A549 (cell line): ENCODE measurements around the gene LCE3E. TPM values are rescaled to one million over a fixed set of nuclear protein-coding genes. Genes with fewer than 3 reads are reported as not detected.

Experiments
- ATAC-seq, 2 experiments: fragments of 200-7000 bp in 1 of 2; fragments of >200 bp in 1 of 2; cut with Nextera tagmentation in 1 of 2; cut with Tn5 transposase in 1 of 2; 3 replicates each; pipeline versions ENCODE4 v1.8.0 to v1.9.1; 2018 to 2020; ENCODE audit warnings: mild to moderate bottlenecking in 1 of 2, moderate library complexity in 1 of 2
- CTCF ChIA-PET: fragments of 300-600 bp; sonication (Branson Sonifier 250); formaldehyde crosslinking; extraction: SDS; loops from one replicate; lab custom pipeline; 2021; ENCODE audit warnings: antibody characterized with exemption, inconsistent platforms; lab: Yijun Ruan, JAX
- POLR2A ChIA-PET: fragments of 350-600 bp; formaldehyde crosslinking; extraction: SDS; loops from one replicate; lab custom pipeline; 2021; ENCODE audit warnings: antibody characterized with exemption, inconsistent platforms; lab: Yijun Ruan, JAX
- DNase-seq, 2 experiments: peaks; one replicate each; pipeline versions ENCODE4 v3.0.0 to v3.0.0-alpha.2; 2011 to 2016; ENCODE audit warnings: low read depth in 1 of 2, low spot score in 1 of 2
- FAIRE-seq: peaks from 2 replicates; lab custom pipeline; 2011; peaks lifted over from hg19 to GRCh38; lab: Jason Lieb, UNC
- H3K27ac ChIP-seq, 2 experiments: fragments of >200 bp; sonication (Bioruptor Twin); formaldehyde crosslinking; 3 replicates each; pipeline ENCODE4 v1.5.1; 2016 to 2017
- H3K4me1 ChIP-seq: fragments of >200 bp; sonication (Bioruptor Twin); formaldehyde crosslinking; 3 replicates; pipeline ENCODE4 v1.6.1; 2016
- H3K4me2 ChIP-seq: fragments of >200 bp; sonication (Bioruptor Twin); formaldehyde crosslinking; 3 replicates; pipeline ENCODE4 v1.6.1; 2016
- H3K4me3 ChIP-seq: fragments of >200 bp; sonication (Bioruptor Twin); formaldehyde crosslinking; 3 replicates; pipeline ENCODE4 v1.5.1; 2016
- H3K9me3 ChIP-seq: fragments of >200 bp; sonication (Bioruptor Twin); formaldehyde crosslinking; 3 replicates; pipeline ENCODE4 v1.6.1; 2016
- EHMT2 ChIP-seq: fragments of 200-600 bp; sonication (generic); IDR thresholded peaks from 2 replicates; pipeline ENCODE4 v1.6.1; 2016; ENCODE audit warnings: antibody characterized with exemption, low read depth, mild to moderate bottlenecking, moderate library complexity
- EP300 ChIP-seq, 2 experiments: fragments of >200 bp; sonication (Bioruptor Twin); formaldehyde crosslinking; IDR thresholded peaks; 2 replicates in 1 of 2; 3 replicates in 1 of 2; pipeline ENCODE4 v1.6.1; 2016 to 2017
- ESRRA ChIP-seq: fragments of 150-350 bp; IDR thresholded peaks from 2 replicates; pipeline ENCODE4 v1.6.1; 2014; ENCODE audit warnings: mild to moderate bottlenecking, low read length, borderline replicate concordance
- FOSB ChIP-seq: fragments of 250-450 bp; sonication (Bioruptor Pico); IDR thresholded peaks from 2 replicates; pipeline ENCODE4 v1.5.0; 2020; ENCODE audit warnings: mild to moderate bottlenecking, moderate library complexity
- FOSL2 ChIP-seq, 2 experiments: fragments of 450-650 bp in 1 of 2; fragments of >200 bp in 1 of 2; sonication (Bioruptor Twin) in 1 of 2; formaldehyde crosslinking; IDR thresholded peaks; 2 replicates each; pipeline versions ENCODE4 v1.5.0 to v1.6.1; 2016 to 2020; ENCODE audit warnings: mild to moderate bottlenecking in 1 of 2, moderate library complexity in 1 of 2
- GATA3 ChIP-seq: IDR thresholded peaks from 2 replicates; pipeline ENCODE4 v1.6.1; 2012; ENCODE audit warnings: borderline replicate concordance
- HEYL ChIP-seq: fragments of 250-450 bp; sonication (Bioruptor Pico); IDR thresholded peaks from 2 replicates; pipeline ENCODE4 v1.8.0; 2021; ENCODE audit warnings: mild to moderate bottlenecking, moderate library complexity
- HOXA7 ChIP-seq: fragments of 250-450 bp; sonication (Bioruptor Pico); IDR thresholded peaks from 2 replicates; pipeline ENCODE4 v1.5.0; 2020; ENCODE audit warnings: mild to moderate bottlenecking, moderate library complexity
- JUN ChIP-seq, 2 experiments: fragments of >200 bp; sonication (Bioruptor Twin); formaldehyde crosslinking; IDR thresholded peaks; 2 replicates in 1 of 2; 3 replicates in 1 of 2; pipeline ENCODE4 v1.6.1; 2016 to 2017
- JUNB ChIP-seq: fragments of >200 bp; sonication (Bioruptor Twin); formaldehyde crosslinking; IDR thresholded peaks from 2 replicates; pipeline ENCODE4 v1.6.1; 2016
- MAFK ChIP-seq: fragments of 450-650 bp; IDR thresholded peaks from 2 replicates; pipeline ENCODE4 v1.6.1; 2014; ENCODE audit not compliant: partially characterized antibody
- MAX ChIP-seq: IDR thresholded peaks from 2 replicates; pipeline ENCODE4 v1.6.1; 2012
- MYC ChIP-seq: IDR thresholded peaks from 2 replicates; pipeline ENCODE4 v1.6.1; 2012; ENCODE audit warnings: mild to moderate bottlenecking, inconsistent platforms, low read length, improper control_type of control experiment, borderline replicate concordance
- NPAS2 ChIP-seq: fragments of 250-450 bp; sonication (Bioruptor Pico); IDR thresholded peaks from 2 replicates; pipeline ENCODE4 v1.8.0; 2022; ENCODE audit warnings: mild to moderate bottlenecking, moderate library complexity, borderline replicate concordance
- POLR2A ChIP-seq: IDR thresholded peaks from 2 replicates; pipeline ENCODE4 v1.6.1; 2012; ENCODE audit warnings: mild to moderate bottlenecking, low read length
- POLR2AphosphoS2 ChIP-seq: conservative IDR thresholded peaks from 2 replicates; pipeline ENCODE4 v1.6.1; 2012; ENCODE audit warnings: low read length, improper control_type of control experiment, inconsistent platforms
- RAD21 ChIP-seq, 2 experiments: fragments of >200 bp in 1 of 2; sonication (Bioruptor Twin) in 1 of 2; formaldehyde crosslinking in 1 of 2; IDR thresholded peaks in 1 of 2; conservative IDR thresholded peaks in 1 of 2; 2 replicates in 1 of 2; 3 replicates in 1 of 2; pipeline ENCODE4 v1.6.1; 2012 to 2018; ENCODE audit warnings: inconsistent platforms in 1 of 2
- RARB ChIP-seq: fragments of 250-450 bp; sonication (Bioruptor Pico); IDR thresholded peaks from 2 replicates; pipeline ENCODE4 v1.8.0; 2021; ENCODE audit warnings: mild to moderate bottlenecking, moderate library complexity
- RCOR1 ChIP-seq: fragments of 150-350 bp; IDR thresholded peaks from 2 replicates; pipeline ENCODE4 v1.6.1; 2014; ENCODE audit warnings: antibody characterized with exemption, low read length, low read depth
- REST ChIP-seq: fragments of 200-600 bp; sonication (generic); IDR thresholded peaks from 2 replicates; pipeline ENCODE4 v1.6.1; 2016; ENCODE audit warnings: antibody characterized with exemption, mild to moderate bottlenecking, moderate library complexity
- RFX5 ChIP-seq: fragments of 450-650 bp; IDR thresholded peaks from 2 replicates; pipeline ENCODE4 v1.7.1; 2014; ENCODE audit warnings: antibody characterized with exemption, mild to moderate bottlenecking, moderate library complexity
- RNF2 ChIP-seq: fragments of 200-600 bp; sonication (generic); IDR thresholded peaks from 2 replicates; pipeline ENCODE4 v1.6.1; 2016; ENCODE audit warnings: low read depth, mild to moderate bottlenecking, antibody characterized with exemption, moderate library complexity, borderline replicate concordance
- SMC3 ChIP-seq: fragments of >200 bp; sonication (Bioruptor Twin); formaldehyde crosslinking; IDR thresholded peaks from 3 replicates; pipeline ENCODE4 v1.6.1; 2018; ENCODE audit warnings: inconsistent platforms
- ZC3H11A ChIP-seq: fragments of 450-650 bp; IDR thresholded peaks from 2 replicates; pipeline ENCODE4 v1.6.1; 2014; ENCODE audit warnings: antibody characterized with exemption, mild to moderate bottlenecking
- ZNF302 ChIP-seq: fragments of 250-450 bp; sonication (Bioruptor Pico); IDR thresholded peaks from 2 replicates; pipeline ENCODE4 v1.9.0; 2021; ENCODE audit warnings: inconsistent platforms, mild to moderate bottlenecking, moderate library complexity
- ZSCAN20 ChIP-seq: fragments of 250-450 bp; sonication (Bioruptor Pico); IDR thresholded peaks from 2 replicates; pipeline ENCODE4 v1.8.0; 2022; ENCODE audit warnings: mild to moderate bottlenecking, moderate library complexity
- WGBS: methylation state at CpG from one replicate; pipeline ENCODE4 v1.1.6; 2017; ENCODE audit errors: missing lambda C conversion rate; 5-methylcytosine and 5-hydroxymethylcytosine counted together
- polyA plus RNA-seq, 4 experiments: library from polyadenylated mRNA; depleted of rRNA in 3 of 4; stranded (reverse); fragments of >200 nt; fragmentation: RNase III in 1 of 4; extraction: RNeasy Plus Mini Kit Qiagen cat#74134 plus additional on column Dnase treatment in 1 of 4; gene quantifications; 2 replicates in 3 of 4; 3 replicates in 1 of 4; pipeline ENCODE4 v1.2.3, GENCODE V29; 2011 to 2017
- TF ChIP-seq, protein P1 (sequence below): fragments of >200 bp; sonication (Bioruptor Twin); formaldehyde crosslinking; IDR thresholded peaks from 3 replicates; pipeline ENCODE4 v1.5.1; 2016

LCE3E gene
- polyA plus RNA-seq, 2 of the 4 experiments (the other 2 are of a cell fraction) = not detected

DNA sequence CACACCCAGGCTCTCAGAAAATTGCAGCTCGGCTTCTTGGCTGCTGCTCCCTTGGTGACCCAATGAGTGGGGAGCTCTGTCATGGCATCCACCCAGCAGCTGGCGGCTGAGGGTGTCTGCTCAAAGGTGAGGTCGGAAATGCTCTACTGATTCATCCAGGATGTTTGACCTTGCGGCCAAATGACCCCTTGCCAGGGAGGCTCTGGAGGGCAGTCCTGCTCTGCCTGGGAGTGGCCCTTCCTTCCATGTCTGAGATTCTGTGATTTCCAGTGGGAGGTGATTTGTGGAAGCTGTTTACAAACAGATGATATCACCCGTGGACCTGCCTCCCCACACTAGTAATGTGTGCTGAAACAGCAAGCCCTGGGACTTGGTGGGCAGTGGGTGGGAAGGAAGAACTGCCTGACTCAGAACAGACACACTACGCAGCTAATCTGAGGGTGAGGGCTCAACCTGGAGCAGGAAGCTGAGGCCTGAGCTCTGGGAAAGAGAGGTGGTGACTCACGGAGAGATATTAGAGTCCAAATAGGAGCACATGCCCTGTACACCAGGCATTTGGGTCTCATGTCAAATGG, 49.3 kb downstream of the LCE3E start:
- Histone ChIP-seq H3K27ac (peak overlapping the region; percentile 75 to 88), H3K4me1 (peaks cover 35% of the 10 kb centered on the region), H3K4me3 (no peak overlapping the region), H3K4me2 (peak overlapping the region; percentile 53), H3K9me3 (peaks cover 4% of the 10 kb centered on the region; the same call in 1 of the 3 replicates)
- DNase-seq = peak; percentile 64 to 91
- ATAC-seq = peak; percentile 90 to 92
- POLR2A ChIA-PET = interaction anchor here (1.0 to 1.2 kb wide), 2 partner anchors 10 to 17 kb away, joined by 4 read pairs; no protein-coding TSS in a partner anchor
- FAIRE-seq = no peak
- WGBS = 12% methylated on average over 4 of the region's 7 CpGs
- CTCF ChIA-PET = interaction anchor here (1.0 to 2.7 kb wide), 10 partner anchors 12 to 332 kb away, joined by 3 to 16 read pairs (median 6); no protein-coding TSS in a partner anchor
- TF ChIP-seq GATA3 (peak; percentile 62; the same call in 1 of the 2 replicates), RCOR1 (no peak), RNF2 (no peak), RAD21 (conservative IDR thresholded peaks at IDR 0.05 in 1 of 2, IDR thresholded peaks at IDR 0.05 in 1 of 2) (peak; percentile 6 to 21; a peak in 2 of 5 replicates), FOSL2 (IDR thresholded peaks at IDR 0.05) (0 out of 2 replicates have a peak, but pooled peaks have one; percentile 6), FOSL2 (CRISPR knock-in tag; IDR thresholded peaks at IDR 0.05) (peak; percentile 65), ZNF302 (no peak), HEYL (CRISPR knock-in tag) (no peak), EP300 (IDR thresholded peaks at IDR 0.05) (peak in 1 of 2 experiments; percentile 69; a peak in 1 of 5 replicates), ESRRA (peak; percentile 94), JUNB (peak; percentile 69), MAX (peak; percentile 45), MAFK (peak; percentile 57), JUN (IDR thresholded peaks at IDR 0.05) (peak; percentile 48 to 55; a peak in 1 of 5 replicates), SMC3 (0 out of 3 replicates have a peak, but pooled peaks have one; percentile 6)
- TF ChIP-seq, protein P1, sequence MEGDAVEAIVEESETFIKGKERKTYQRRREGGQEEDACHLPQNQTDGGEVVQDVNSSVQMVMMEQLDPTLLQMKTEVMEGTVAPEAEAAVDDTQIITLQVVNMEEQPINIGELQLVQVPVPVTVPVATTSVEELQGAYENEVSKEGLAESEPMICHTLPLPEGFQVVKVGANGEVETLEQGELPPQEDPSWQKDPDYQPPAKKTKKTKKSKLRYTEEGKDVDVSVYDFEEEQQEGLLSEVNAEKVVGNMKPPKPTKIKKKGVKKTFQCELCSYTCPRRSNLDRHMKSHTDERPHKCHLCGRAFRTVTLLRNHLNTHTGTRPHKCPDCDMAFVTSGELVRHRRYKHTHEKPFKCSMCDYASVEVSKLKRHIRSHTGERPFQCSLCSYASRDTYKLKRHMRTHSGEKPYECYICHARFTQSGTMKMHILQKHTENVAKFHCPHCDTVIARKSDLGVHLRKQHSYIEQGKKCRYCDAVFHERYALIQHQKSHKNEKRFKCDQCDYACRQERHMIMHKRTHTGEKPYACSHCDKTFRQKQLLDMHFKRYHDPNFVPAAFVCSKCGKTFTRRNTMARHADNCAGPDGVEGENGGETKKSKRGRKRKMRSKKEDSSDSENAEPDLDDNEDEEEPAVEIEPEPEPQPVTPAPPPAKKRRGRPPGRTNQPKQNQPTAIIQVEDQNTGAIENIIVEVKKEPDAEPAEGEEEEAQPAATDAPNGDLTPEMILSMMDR = no peak

DNA sequence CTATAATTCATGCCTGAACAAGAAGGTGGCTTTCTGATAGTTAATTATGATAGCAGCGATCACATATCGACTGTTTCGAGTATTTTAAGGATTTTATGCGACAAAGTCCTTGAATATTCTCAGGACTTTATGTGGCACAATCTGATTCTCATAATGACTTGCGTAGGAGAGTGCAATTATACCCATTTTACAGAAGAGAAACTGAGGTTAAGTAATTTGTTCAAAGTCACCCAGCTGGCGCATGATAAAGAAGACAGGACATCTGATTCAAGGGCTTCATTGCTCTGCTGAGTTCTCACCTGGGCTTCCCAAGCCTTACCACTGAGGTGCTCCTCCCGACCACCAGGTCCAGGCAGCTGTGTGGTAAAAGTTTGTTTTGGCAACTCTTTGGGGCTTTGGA, 50.5 kb downstream of the LCE3E start:
- Histone ChIP-seq H3K4me3 (no peak overlapping the region), H3K4me2 (peak overlapping the region; percentile 53; the same call in 1 of the 3 replicates), H3K4me1 (peaks cover 35% of the 10 kb centered on the region), H3K9me3 (no peaks in the 10 kb centered on the region), H3K27ac (peak overlapping the region; percentile 75 to 88)
- DNase-seq (no peak), ATAC-seq (no peak), FAIRE-seq (no peak)
- CTCF ChIA-PET = interaction anchor here (1.3 to 2.7 kb wide), 4 partner anchors 10 to 18 kb away, joined by 4 to 16 read pairs (median 9); no protein-coding TSS in a partner anchor
- TF ChIP-seq POLR2AphosphoS2 (no peak), RFX5 (no peak), HOXA7 (CRISPR knock-in tag) (no peak), EHMT2 (no peak), RARB (CRISPR knock-in tag) (no peak), POLR2A (no peak), ZC3H11A (no peak), MAFK (no peak), REST (no peak), NPAS2 (no peak), FOSB (CRISPR knock-in tag) (no peak), RCOR1 (no peak), ZSCAN20 (CRISPR knock-in tag) (no peak), MYC (no peak)
- 86% methylated on average over 7 of the region's 7 CpGs for WGBS
- POLR2A ChIA-PET = no interaction called here
